SU-DHL-6 (cell line): Measurements from ENCODE around the gene IL10.

ENCODE experiments used
- H2AFZ ChIP-seq: fragments of 200-600 bp; sonication (generic); 2 replicates; pipeline ENCODE4 v1.6.1; 2014; ENCODE audit warnings: low read depth, mild to moderate bottlenecking, moderate library complexity, mixed read lengths, antibody characterized with exemption, low read length; ENCODE audit not compliant: severe bottlenecking
- H3F3A ChIP-seq: fragments of 200-600 bp; shearing (Covaris generic); 2 replicates; pipeline ENCODE4 v1.6.0; 2016; ENCODE audit warnings: antibody characterized with exemption, mild to moderate bottlenecking; ENCODE audit not compliant: insufficient read depth
- H3K27ac ChIP-seq: fragments of 200-600 bp; sonication (generic); 2 replicates; pipeline ENCODE4 v1.5.1; 2016; ENCODE audit warnings: low read depth, mild to moderate bottlenecking, low read length, moderate library complexity, mixed read lengths
- H3K27me3 ChIP-seq: fragments of 200-600 bp; sonication (generic), shearing (Covaris generic); 2 replicates; pipeline ENCODE4 v1.6.0; 2014; ENCODE audit warnings: mild to moderate bottlenecking, low read length
- H3K36me3 ChIP-seq: fragments of 200-600 bp; sonication (generic); 2 replicates; pipeline ENCODE4 v1.6.1; 2014; ENCODE audit warnings: mild to moderate bottlenecking, low read length, mixed read lengths
- H3K4me2 ChIP-seq: fragments of 300-600, 200-600 bp; shearing (Covaris generic), sonication (generic); 2 replicates; pipeline ENCODE4 v1.6.0; 2014; ENCODE audit warnings: low read length, low read depth, mild to moderate bottlenecking; ENCODE audit not compliant: poor library complexity, severe bottlenecking
- H3K4me3 ChIP-seq: fragments of 200-600 bp; sonication (generic); 2 replicates; pipeline ENCODE4 v1.5.1; 2014; ENCODE audit warnings: antibody characterized with exemption, low read length, mild to moderate bottlenecking, mixed read lengths; ENCODE audit not compliant: insufficient read depth, poor library complexity, severe bottlenecking
- H3K79me2 ChIP-seq: fragments of 200-600 bp; sonication (generic); 2 replicates; pipeline ENCODE4 v1.6.1; 2014; ENCODE audit warnings: mild to moderate bottlenecking, low read length, moderate library complexity; ENCODE audit not compliant: insufficient read depth
- H3K9ac ChIP-seq: fragments of 200-600 bp; sonication (generic); 2 replicates; pipeline ENCODE4 v1.7.0; 2014; ENCODE audit warnings: mild to moderate bottlenecking, low read length
- H3K9me2 ChIP-seq: fragments of 200-600 bp; sonication (generic); replicated peaks from 2 replicates; pipeline ENCODE4 v1.6.1; 2014; ENCODE audit warnings: low read length; ENCODE audit not compliant: insufficient read depth
- H3K9me3 ChIP-seq: fragments of 200-600 bp; sonication (generic); 2 replicates; pipeline ENCODE4 v1.6.1; 2014; ENCODE audit warnings: low read length, mixed read lengths; ENCODE audit not compliant: insufficient read depth
- H4K20me1 ChIP-seq: fragments of 200-600 bp; sonication (generic); 2 replicates; pipeline ENCODE4 v1.6.1; 2014; ENCODE audit warnings: low read depth, mild to moderate bottlenecking, antibody characterized with exemption, low read length, moderate library complexity, mixed read lengths
- CTCF ChIP-seq: fragments of 200-600 bp; sonication (generic); IDR thresholded peaks from one replicate; pipeline ENCODE4 v1.5.1; 2017; ENCODE audit warnings: antibody characterized with exemption, mild to moderate bottlenecking, low read length, moderate library complexity; ENCODE audit not compliant: insufficient read depth, poor library complexity, severe bottlenecking
- EZH2phosphoT487 ChIP-seq: fragments of 200-600 bp; sonication (generic), shearing (Covaris generic); conservative IDR thresholded peaks from 2 replicates; pipeline ENCODE4 v1.6.1; 2018; ENCODE audit warnings: mild to moderate bottlenecking, antibody characterized with exemption, low read length, moderate library complexity, mixed read lengths

IL10 gene

GRCh38 chr1:206790502-206791250 is 18.4 kb upstream of the IL10 start:
- Histone ChIP-seq H3K9me3 (no peaks in the 10 kb centered on the region), H3K27me3 (no peaks in the 10 kb centered on the region), H3K79me2 (no peaks in the 10 kb centered on the region), H3K27ac (no peak overlapping the region), H3F3A (no peaks in the 10 kb centered on the region), H2AFZ (no peak overlapping the region), H3K36me3 (no peaks in the 10 kb centered on the region), H3K9me2 (no peaks in the 10 kb centered on the region), H3K4me3 (no peak overlapping the region), H3K9ac (no peak overlapping the region), H4K20me1 (no peaks in the 10 kb centered on the region), H3K4me2 (no peak overlapping the region)
- TF ChIP-seq EZH2phosphoT487 (no peak), CTCF (no peak)

DNA sequence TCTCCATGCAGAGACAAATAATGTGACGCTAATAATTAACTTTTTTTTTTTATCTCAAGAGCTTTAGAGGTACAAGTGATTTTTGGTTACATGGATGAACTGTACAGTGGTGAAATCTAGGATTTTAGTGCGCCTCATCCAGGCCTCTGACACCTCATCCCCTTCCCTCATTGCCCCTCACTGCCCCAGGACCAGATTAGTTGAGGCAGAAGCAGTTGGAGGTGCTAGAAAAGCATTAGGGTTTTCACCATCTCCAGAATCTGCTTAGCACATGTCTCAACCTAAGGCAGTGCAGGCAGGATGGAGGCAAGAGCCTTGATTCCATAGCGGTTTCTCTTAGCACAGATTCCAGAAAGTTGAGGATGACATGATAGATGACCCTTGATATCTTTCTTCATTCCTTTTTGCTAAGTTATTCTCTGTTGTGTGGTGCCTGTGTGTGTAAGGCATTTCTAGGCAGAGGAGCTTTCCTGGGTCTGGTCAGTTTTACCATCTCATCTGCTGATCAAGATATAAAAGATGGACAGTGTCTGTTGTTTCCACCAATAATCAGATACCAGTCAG is 16.3 kb upstream of the IL10 start:
- no peaks in the 10 kb centered on the region for H3K9me3 ChIP-seq
- TF ChIP-seq EZH2phosphoT487 (no peak), CTCF (no peak)
- H3K4me2 ChIP-seq, result no peak overlapping the region
- H3K9ac ChIP-seq, result no peak overlapping the region
- no peaks in the 10 kb centered on the region for H3K79me2 ChIP-seq
- H3K4me3 ChIP-seq, result no peak overlapping the region
- H4K20me1 ChIP-seq, result no peaks in the 10 kb centered on the region
- no peaks in the 10 kb centered on the region for H3K36me3 ChIP-seq
- no peaks in the 10 kb centered on the region for H3F3A ChIP-seq
- H3K9me2 ChIP-seq, result no peaks in the 10 kb centered on the region
- H3K27ac ChIP-seq, result no peak overlapping the region
- H3K27me3 ChIP-seq, result no peaks in the 10 kb centered on the region
- no peak overlapping the region for H2AFZ ChIP-seq

- no peaks in the 10 kb centered on the region for H4K20me1 ChIP-seq
- no peak for TF ChIP-seq EZH2phosphoT487
- no peak for TF ChIP-seq CTCF
- no peaks in the 10 kb centered on the region for H3K79me2 ChIP-seq
- no peaks in the 10 kb centered on the region for H3K9me2 ChIP-seq
- H3K27ac ChIP-seq, result no peak overlapping the region
- H3K27me3 ChIP-seq, result no peaks in the 10 kb centered on the region
- H3K9ac ChIP-seq, result no peak overlapping the region
- H3K4me3 ChIP-seq, result no peak overlapping the region
- no peak overlapping the region for H3K4me2 ChIP-seq
- no peaks in the 10 kb centered on the region for H3K36me3 ChIP-seq
- no peak overlapping the region for H2AFZ ChIP-seq
- H3K9me3 ChIP-seq, result no peaks in the 10 kb centered on the region
- H3F3A ChIP-seq, result no peaks in the 10 kb centered on the region
These were observed 15.6 kb upstream of the IL10 start for GRCh38 chr1:206787891-206788290.
